Fibroblast of lung (primary cell): ENCODE measurements around the gene ADAMTS14.
A peak's percentile ranks its signal among the peaks of the same experiment; 100 is the strongest.

Experiments used
- EZH2 ChIP-seq: IDR thresholded peaks from 2 replicates; pipeline ENCODE4 v1.5.1; 2012; ENCODE audit warnings: low read length, control low read depth, mild to moderate bottlenecking; ENCODE audit errors: missing control alignments
- TF ChIP-seq, protein P1 (sequence below), 2 donors: IDR thresholded peaks in 1 of 2; conservative IDR thresholded peaks in 1 of 2; 1 replicate in 1 of 2; 2 replicates in 1 of 2; pipeline ENCODE4 v1.5.1; 2011 to 2012; ENCODE audit warnings: low read length in 2 of 2, control low read depth in 1 of 2, inconsistent platforms in 1 of 2, low read depth in 1 of 2, mild to moderate bottlenecking in 1 of 2

DNA sequence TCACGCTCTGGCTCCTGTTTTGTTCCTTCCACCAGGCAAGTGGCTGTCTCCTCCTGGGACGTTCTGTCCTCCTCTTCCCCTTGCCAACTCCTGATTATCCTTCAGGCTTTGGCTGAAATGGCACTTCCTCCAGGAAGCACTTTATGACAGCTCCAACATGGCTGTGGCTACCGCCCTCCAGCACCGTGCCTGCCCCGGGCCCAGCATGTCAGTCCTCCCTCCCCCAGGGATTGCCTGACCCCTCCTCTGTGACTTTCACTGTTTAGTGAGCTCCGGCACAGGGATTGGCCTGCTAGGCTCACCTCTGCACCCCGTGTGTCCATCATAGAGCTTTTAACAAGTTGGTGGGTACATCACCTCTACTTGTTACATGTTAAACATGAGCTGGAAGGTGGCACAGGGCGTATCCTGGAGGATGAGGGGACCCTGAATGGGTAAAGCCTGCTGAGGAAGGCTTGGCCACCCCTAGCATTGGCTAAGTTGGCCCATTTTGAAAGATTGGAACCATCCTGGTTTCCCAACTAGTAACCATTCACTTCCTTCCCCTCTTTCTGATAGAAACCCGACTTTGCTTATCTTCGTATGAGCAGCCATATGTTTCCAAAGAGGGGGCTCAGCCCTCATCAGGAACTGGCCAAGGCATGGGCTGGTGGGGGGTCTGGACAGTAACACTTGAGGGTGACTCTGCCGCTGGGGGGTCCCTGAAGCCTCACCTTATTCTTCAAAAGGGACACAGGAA, 10.5 kb upstream of the ADAMTS14 start:
- TF ChIP-seq EZH2, result peak; percentile 45
- TF ChIP-seq, protein P1, sequence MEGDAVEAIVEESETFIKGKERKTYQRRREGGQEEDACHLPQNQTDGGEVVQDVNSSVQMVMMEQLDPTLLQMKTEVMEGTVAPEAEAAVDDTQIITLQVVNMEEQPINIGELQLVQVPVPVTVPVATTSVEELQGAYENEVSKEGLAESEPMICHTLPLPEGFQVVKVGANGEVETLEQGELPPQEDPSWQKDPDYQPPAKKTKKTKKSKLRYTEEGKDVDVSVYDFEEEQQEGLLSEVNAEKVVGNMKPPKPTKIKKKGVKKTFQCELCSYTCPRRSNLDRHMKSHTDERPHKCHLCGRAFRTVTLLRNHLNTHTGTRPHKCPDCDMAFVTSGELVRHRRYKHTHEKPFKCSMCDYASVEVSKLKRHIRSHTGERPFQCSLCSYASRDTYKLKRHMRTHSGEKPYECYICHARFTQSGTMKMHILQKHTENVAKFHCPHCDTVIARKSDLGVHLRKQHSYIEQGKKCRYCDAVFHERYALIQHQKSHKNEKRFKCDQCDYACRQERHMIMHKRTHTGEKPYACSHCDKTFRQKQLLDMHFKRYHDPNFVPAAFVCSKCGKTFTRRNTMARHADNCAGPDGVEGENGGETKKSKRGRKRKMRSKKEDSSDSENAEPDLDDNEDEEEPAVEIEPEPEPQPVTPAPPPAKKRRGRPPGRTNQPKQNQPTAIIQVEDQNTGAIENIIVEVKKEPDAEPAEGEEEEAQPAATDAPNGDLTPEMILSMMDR (conservative IDR thresholded peaks at IDR 0.05 in 1 of 2, IDR thresholded peaks at IDR 0.05 in 1 of 2; ENCODE audit: low read depth in 1 of 2, low read length in 2 of 2), result no peak
